Subcutaneous adipose tissue (tissue), 4 donors: ENCODE measurements around the gene RASSF5. TPM values are rescaled to one million over a fixed set of nuclear protein-coding genes. Genes with fewer than 3 reads are reported as not detected.

Experiments
- total RNA-seq, 4 donors: library from RNA; depleted of rRNA; stranded (reverse); fragments of >200 nt; gene quantifications; one replicate each; pipeline ENCODE4 v1.1.0, GENCODE V29; 2016
- TF ChIP-seq, protein P1 (sequence below): fragments of 450-650 bp; IDR thresholded peaks from one replicate; pipeline ENCODE4 v1.5.1; 2016; ENCODE audit warnings: low read depth, mild to moderate bottlenecking, control low read depth, antibody characterized with exemption, moderate library complexity

RASSF5 gene
- total RNA-seq, 4 donors from 2014 or later: 5.2 to 17.3 (median 9.0) TPM

DNA sequence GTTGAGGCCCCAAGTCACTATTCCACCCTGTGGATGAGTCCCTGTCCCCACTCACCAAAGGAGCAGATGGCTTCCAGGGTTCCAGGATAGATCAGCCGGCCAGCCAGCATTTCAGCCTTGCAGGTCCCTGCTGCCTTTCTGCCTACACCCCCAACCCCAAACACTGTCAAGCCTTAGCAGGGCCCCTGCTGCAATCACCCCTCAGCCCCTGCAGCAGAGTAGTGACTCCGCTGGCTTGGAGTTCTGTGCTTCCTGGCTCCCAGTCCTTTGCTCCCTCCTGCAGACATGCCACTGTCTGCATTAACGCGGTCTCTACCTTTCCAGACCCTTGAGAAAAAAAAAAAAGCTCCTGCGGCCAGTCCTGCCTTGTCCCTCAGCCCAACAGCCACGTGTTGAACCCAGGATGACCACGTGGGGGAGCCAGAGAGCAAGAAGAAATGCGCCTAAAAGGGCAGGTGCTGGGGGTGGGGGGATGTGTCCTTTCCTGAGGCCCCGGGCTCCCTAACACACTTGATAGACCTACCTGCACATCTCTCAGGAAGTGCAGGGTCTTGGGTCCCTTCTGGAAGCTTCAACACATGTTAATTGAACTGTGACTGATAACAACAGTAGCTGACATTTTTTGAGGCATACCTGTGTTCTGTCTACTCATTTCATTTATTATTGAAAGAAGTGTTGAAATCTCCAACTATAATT is 37.4 kb downstream of the RASSF5 start:
- TF ChIP-seq, protein P1, sequence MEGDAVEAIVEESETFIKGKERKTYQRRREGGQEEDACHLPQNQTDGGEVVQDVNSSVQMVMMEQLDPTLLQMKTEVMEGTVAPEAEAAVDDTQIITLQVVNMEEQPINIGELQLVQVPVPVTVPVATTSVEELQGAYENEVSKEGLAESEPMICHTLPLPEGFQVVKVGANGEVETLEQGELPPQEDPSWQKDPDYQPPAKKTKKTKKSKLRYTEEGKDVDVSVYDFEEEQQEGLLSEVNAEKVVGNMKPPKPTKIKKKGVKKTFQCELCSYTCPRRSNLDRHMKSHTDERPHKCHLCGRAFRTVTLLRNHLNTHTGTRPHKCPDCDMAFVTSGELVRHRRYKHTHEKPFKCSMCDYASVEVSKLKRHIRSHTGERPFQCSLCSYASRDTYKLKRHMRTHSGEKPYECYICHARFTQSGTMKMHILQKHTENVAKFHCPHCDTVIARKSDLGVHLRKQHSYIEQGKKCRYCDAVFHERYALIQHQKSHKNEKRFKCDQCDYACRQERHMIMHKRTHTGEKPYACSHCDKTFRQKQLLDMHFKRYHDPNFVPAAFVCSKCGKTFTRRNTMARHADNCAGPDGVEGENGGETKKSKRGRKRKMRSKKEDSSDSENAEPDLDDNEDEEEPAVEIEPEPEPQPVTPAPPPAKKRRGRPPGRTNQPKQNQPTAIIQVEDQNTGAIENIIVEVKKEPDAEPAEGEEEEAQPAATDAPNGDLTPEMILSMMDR: no peak

DNA sequence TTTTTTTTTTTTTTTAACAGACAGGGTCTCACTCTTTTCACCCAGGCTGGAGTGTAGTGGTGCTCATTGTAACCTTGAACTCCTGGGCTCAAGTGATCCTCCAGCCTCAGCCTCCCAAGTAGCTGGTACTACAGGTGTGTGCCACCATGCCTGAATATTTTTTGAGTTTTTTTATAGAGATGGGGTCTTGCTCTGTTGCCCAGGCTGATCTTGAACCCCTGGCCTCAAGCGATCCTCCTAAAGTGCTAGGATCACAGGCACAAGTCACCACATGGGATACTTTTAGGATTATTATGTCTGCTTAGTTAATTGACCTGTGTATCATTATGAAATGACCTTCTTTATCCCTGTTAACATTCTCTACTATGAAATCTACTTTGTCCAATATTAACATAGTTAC is 38.0 kb downstream of the RASSF5 start:
- TF ChIP-seq, protein P1: no peak

DNA sequence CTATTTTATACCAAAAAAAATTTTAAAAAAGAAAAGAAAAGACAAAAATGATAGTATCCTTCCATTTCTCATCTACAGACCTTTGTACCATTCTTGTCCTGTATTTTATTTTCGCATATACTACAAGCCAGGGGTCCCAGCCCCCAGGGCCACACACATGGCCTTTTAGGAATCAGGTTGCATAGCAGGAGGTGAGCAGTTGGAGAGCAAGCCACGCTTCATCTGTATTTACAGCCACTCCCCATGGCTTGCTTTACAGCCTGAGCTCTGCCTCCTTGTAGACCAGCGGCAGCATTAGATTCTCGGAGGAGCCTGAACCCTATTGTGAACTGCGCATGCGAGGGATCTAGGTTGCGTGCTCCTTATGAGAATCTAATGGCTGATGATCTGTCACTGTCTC is 39.8 kb downstream of the RASSF5 start:
- TF ChIP-seq, protein P1: no peak

DNA sequence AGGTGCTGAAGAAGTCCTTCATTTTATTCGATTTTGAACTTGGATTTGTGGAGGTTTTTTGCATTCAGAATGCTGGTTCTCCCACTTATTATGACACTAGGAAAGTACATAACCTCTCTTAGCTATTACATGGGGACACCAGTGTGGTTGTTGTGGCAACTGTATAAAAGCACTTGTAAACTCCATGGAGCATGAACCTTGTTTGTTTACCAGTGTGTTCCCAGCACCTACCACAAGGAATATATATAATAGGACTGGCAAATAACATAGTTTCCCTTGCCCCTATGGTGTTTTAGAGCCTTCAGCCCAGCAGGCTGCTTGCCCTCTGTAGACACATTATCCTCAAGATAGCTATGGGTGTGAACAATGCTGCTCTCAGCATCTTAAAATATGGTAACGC is 43.1 kb downstream of the RASSF5 start:
- TF ChIP-seq, protein P1: no peak

DNA sequence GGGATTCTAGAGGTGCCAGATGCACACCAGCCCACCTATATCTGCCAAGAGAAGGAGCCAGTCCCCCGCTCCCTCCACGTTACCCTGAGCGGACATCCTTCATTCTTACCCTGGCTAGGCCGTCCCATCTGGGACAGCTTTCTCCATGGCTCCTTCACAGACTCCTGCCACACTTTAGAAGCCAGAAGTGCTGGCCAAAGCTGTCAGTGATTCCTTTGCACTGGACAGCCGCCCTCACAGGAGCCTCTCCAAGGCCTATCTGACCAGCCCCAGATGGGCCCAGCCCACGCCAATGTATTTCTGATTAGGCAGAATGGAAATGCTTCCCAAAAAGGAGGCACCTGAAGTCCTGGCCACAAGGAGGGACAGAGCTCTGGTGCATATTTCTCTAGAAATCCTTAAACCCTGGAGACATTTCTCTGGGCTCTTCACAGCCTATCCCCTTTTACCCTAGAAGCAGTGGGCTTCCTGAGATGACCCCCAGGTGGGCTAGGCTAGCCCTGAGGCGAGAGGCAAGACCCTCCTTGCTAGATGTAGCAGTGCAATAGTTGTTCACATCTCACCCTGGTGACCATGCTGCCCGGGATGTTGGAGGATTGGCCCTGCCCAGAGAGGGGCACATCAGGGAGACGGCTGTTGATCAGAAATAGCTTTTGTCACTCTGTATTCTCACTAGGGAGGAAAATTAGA is 44.1 kb downstream of the RASSF5 start:
- TF ChIP-seq, protein P1: no peak

DNA sequence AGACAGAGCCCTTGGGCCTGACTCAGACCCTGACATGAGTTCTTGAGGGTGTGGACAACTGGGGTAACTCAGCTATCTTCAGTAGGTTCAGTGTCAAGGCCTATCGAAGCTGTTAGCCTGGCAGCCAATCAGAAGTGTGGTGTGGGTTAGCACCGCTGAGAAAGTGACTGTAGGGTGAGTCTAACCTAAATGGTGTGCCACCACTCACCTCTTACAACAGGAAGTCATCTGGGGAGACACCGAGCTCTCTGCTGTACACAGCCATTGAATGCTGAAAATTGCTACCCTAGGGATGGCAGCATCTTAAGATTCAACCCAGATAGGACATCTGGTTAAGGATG is 44.6 kb downstream of the RASSF5 start:
- TF ChIP-seq, protein P1: no peak

DNA sequence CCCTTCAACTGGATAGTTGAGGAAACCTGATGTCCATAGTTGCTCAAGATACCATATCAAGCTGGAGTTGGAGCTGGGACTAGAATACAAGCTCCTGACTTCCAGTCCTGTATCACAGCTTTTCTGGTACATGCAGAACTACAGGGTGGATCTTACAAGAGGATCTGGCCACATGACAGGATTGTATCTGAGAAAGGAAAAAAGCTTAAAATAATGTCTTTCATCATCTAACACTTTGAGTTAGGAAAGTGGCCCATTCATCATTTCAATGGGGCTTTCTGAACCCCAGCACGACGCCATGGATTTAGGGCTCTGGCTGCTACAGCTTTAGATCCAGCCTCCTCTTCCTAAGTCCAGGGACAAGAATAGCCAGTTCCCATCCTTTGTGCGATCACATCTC is 46.9 kb downstream of the RASSF5 start:
- TF ChIP-seq, protein P1: no peak
